NCI-H2196 (cell line): Measurements from ENCODE around the gene WDR49.
"Not testable (repeated sequence)": the region's sequence is repeated elsewhere in the genome, so short reads cannot be mapped to it uniquely, and the experiment has no call there.

Source experiments
- DNase-seq: peaks from one replicate; lab custom pipeline; 2025; ENCODE audit not compliant: unreplicated experiment; lab: John Stamatoyannopoulos, UW

The WDR49 gene

GRCh38 chr3:167615030-167615429 lies 38.7 kb downstream of the WDR49 start:
- DNase-seq = no peak

GRCh38 chr3:167614196-167614595 lies 39.5 kb downstream of the WDR49 start:
- not testable (repeated sequence) for DNase-seq

- no peak for DNase-seq
Measured at GRCh38 chr3:167611718-167612117, 42.0 kb downstream of the WDR49 start.

GRCh38 chr3:167609156-167609555 lies 44.6 kb downstream of the WDR49 start:
- DNase-seq = no peak

- DNase-seq = no peak
Measured at GRCh38 chr3:167606836-167607235, 46.9 kb downstream of the WDR49 start.

- DNase-seq = no peak
Measured at GRCh38 chr3:167605871-167606270, 47.9 kb downstream of the WDR49 start.

GRCh38 chr3:167602041-167602440 lies 51.7 kb downstream of the WDR49 start:
- no peak for DNase-seq

- no peak for DNase-seq
Measured at GRCh38 chr3:167587651-167588050, 66.1 kb downstream of the WDR49 start.

GRCh38 chr3:167575000-167575600 lies 78.6 kb downstream of the WDR49 start:
- no peak for DNase-seq

GRCh38 chr3:167572991-167573390 lies 80.8 kb downstream of the WDR49 start:
- no peak for DNase-seq

GRCh38 chr3:167568634-167569033 lies 85.1 kb downstream of the WDR49 start:
- no peak for DNase-seq

- no peak for DNase-seq
Measured at GRCh38 chr3:167565489-167565888, 88.3 kb downstream of the WDR49 start.

GRCh38 chr3:167564612-167565011 lies 89.1 kb downstream of the WDR49 start:
- DNase-seq = no peak

GRCh38 chr3:167559924-167560323 lies 93.8 kb downstream of the WDR49 start:
- DNase-seq = no peak

GRCh38 chr3:167554898-167555297 lies 98.8 kb downstream of the WDR49 start:
- DNase-seq = no peak

- no peak for DNase-seq
Measured at GRCh38 chr3:167538081-167538480, 115.7 kb downstream of the WDR49 start.

GRCh38 chr3:167521006-167521355 lies 132.8 kb downstream of the WDR49 start:
- no peak for DNase-seq

GRCh38 chr3:167520266-167521005 lies 133.3 kb downstream of the WDR49 start:
- DNase-seq = no peak

- no peak for DNase-seq
Measured at GRCh38 chr3:167507954-167508353, 145.8 kb downstream of the WDR49 start.

GRCh38 chr3:167502401-167502800 lies 151.3 kb downstream of the WDR49 start:
- DNase-seq = no peak

- no peak for DNase-seq
Measured at GRCh38 chr3:167501941-167502340, 151.8 kb downstream of the WDR49 start.

GRCh38 chr3:167497903-167498302 lies 155.8 kb downstream of the WDR49 start:
- no peak for DNase-seq

- no peak for DNase-seq
Measured at GRCh38 chr3:167493244-167493643, 160.5 kb downstream of the WDR49 start.
